ENCODE data around the gene ZC4H2.
"Not testable (repeated sequence)": the region's sequence is repeated elsewhere in the genome, so short reads cannot be mapped to it uniquely, and the experiment has no call there.

Gene ZC4H2

DNA sequence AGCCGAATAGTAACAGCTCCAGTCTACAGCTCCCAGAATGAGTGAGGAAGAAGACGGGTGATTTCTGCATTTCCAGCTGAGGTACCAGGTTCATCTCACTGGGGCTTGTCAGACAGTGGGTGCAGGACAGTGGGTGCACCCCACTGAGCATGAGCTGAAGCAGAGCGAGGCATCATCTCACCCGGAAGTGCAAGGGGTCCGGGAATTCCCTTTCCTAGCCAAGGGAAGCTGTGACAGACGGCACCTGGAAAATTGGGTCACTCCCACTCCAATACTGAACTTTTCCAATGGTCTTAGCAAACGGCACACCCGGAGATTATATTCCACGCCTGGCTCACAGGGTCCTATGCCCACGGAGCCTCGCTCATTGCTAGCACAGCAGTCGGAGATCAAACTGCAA is 97.5 kb downstream of the ZC4H2 start:
- not testable (repeated sequence) for H3K27me3 Mint-ChIP-seq; H3K27ac Mint-ChIP-seq; H3K4me3 Mint-ChIP-seq; H3K36me3 Mint-ChIP-seq (ENCODE audit: low read depth); H3K4me1 Mint-ChIP-seq (ENCODE audit: low read depth)
- H3K9me3 Mint-ChIP-seq, result peaks cover 17% of the 10 kb centered on the region

- Mint-ChIP-seq H3K9me3 (peaks cover 11% of the 10 kb centered on the region), H3K27me3 (no peaks in the 10 kb centered on the region), H3K27ac (no peak overlapping the region), H3K36me3 (ENCODE audit: low read depth) (no peaks in the 10 kb centered on the region), H3K4me3 (no peak overlapping the region), H3K4me1 (ENCODE audit: low read depth) (no peaks in the 10 kb centered on the region)
Observed at GRCh38 chrX:64867217-64867616, 109.0 kb downstream of the ZC4H2 start.
